ENCODE data around the gene LLGL1. TPM values are rescaled to one million over a fixed set of nuclear protein-coding genes. Genes with fewer than 3 reads are reported as not detected.

Gene LLGL1
- total RNA-seq, 1 donor from 2014 or later, result 43.5 TPM

DNA sequence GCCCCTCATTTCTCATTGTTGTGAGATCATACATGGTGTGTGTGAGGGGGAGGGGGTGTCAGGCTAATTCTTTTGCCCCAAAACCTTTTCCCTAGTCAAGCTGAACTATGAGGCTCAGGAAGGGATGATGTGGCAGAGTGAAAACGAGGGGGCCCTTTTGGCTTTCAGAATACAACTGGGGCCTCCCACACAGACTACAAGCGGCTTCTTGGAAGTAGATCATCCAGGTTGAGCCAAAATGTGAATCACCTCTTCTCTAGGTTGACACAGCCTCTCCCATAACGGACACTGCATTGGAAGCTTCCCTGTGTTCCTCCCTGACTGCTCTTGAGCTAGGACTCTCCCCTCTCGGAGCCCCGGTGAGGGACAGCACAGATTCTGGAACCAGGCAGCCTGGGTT is 44.1 kb upstream of the LLGL1 start:
- no peak overlapping the region for H3K9ac ChIP-seq (ENCODE audit: low read length)
- TF ChIP-seq, protein P1, sequence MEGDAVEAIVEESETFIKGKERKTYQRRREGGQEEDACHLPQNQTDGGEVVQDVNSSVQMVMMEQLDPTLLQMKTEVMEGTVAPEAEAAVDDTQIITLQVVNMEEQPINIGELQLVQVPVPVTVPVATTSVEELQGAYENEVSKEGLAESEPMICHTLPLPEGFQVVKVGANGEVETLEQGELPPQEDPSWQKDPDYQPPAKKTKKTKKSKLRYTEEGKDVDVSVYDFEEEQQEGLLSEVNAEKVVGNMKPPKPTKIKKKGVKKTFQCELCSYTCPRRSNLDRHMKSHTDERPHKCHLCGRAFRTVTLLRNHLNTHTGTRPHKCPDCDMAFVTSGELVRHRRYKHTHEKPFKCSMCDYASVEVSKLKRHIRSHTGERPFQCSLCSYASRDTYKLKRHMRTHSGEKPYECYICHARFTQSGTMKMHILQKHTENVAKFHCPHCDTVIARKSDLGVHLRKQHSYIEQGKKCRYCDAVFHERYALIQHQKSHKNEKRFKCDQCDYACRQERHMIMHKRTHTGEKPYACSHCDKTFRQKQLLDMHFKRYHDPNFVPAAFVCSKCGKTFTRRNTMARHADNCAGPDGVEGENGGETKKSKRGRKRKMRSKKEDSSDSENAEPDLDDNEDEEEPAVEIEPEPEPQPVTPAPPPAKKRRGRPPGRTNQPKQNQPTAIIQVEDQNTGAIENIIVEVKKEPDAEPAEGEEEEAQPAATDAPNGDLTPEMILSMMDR (IDR thresholded peaks at IDR 0.05; ENCODE audit: insufficient read depth, low read depth, low read length), result no peak
- TF ChIP-seq EZH2 (IDR thresholded peaks at IDR 0.05; ENCODE audit: insufficient read depth, low read length), result no peak
- no peaks in the 10 kb centered on the region for H3K9me3 ChIP-seq (ENCODE audit: insufficient read depth, low read depth, low read length)
- H3K4me2 ChIP-seq (ENCODE audit: low read length), result no peak overlapping the region
- Mint-ChIP-seq H3K27ac (ENCODE audit: unreplicated experiment) (peak overlapping the region; percentile 87), H3K27me3 (ENCODE audit: low read depth, unreplicated experiment) (no peaks in the 10 kb centered on the region), H3K36me3 (ENCODE audit: low read depth, unreplicated experiment) (peaks cover 2% of the 10 kb centered on the region), H3K4me1 (ENCODE audit: low read depth, unreplicated experiment) (peaks cover 10% of the 10 kb centered on the region), H3K9me3 (ENCODE audit: unreplicated experiment) (peaks cover 2% of the 10 kb centered on the region), H3K4me3 (ENCODE audit: unreplicated experiment) (peak overlapping the region; percentile 50)
- H3K4me3 ChIP-seq (ENCODE audit: insufficient read depth, low read depth, low read length), result no peak overlapping the region
- peaks cover 27% of the 10 kb centered on the region for H3K79me2 ChIP-seq (ENCODE audit: insufficient read depth, low read length)
- no peak overlapping the region for H2AFZ ChIP-seq (ENCODE audit: low read depth, low read length)
- H3K36me3 ChIP-seq (ENCODE audit: insufficient read depth, low read length), result no peaks in the 10 kb centered on the region
- no peak overlapping the region for H3K27ac ChIP-seq (ENCODE audit: low read depth, low read length)
- no peaks in the 10 kb centered on the region for H3K27me3 ChIP-seq (ENCODE audit: insufficient read depth, low read length)
- FAIRE-seq (no peak), DNase-seq (ENCODE audit: low read depth) (peak; percentile 69)
- peaks cover 23% of the 10 kb centered on the region for H3K4me1 ChIP-seq (ENCODE audit: insufficient read depth, low read length)
- peaks cover 22% of the 10 kb centered on the region for H4K20me1 ChIP-seq (ENCODE audit: insufficient read depth, low read length)

DNA sequence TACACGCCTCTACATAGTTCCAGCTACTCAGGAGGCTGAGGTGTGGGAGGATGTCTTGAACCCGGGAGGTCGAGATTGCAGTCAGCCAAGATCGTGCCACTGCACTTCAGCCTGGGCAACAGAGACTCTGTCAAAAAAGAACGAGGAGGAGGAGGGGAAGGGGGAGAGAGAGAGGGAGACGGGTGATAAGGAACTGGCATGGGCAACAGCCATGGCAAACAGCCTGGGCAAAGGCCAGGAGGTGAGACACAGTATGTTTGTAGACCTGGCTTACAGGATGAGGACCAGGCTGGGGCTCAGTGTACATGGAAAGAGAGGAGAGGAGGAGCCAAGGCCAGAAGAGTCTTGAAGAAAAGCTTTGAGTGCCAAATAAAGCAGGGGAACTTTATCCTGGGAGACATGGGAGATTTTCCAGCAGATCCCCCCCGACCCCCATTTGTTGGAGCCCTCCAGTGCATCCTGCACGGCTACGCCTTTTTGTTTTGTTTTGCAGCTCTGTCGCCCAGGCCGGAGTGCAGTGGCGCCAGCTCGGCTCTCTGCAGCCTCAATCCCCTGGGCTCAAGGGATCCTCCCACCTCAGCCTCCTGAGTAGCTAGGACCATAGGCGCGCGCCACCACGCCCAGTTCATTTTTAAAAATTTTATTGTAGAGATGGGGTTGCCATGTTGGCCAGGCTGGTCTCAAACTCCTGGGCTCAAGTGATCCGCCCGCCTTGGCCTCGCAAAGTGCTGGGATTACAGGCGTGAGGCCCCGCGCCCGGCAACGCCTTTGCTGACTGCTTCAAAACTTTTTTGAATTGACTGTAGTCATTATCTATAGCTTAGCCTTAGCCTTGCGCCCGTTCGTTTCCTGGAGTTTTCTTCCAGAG is 43.1 kb upstream of the LLGL1 start:
- Mint-ChIP-seq H3K36me3 (ENCODE audit: low read depth, unreplicated experiment) (peaks cover 3% of the 10 kb centered on the region), H3K4me3 (ENCODE audit: unreplicated experiment) (peak overlapping the region; percentile 91), H3K4me1 (ENCODE audit: low read depth, unreplicated experiment) (peaks cover 19% of the 10 kb centered on the region), H3K27me3 (ENCODE audit: low read depth, unreplicated experiment) (no peaks in the 10 kb centered on the region), H3K9me3 (ENCODE audit: unreplicated experiment) (peaks cover 2% of the 10 kb centered on the region), H3K27ac (ENCODE audit: unreplicated experiment) (peak overlapping the region; percentile 96)
- H3K4me1 ChIP-seq (ENCODE audit: insufficient read depth, low read length), result peaks cover 33% of the 10 kb centered on the region
- peak overlapping the region; percentile 82 for H2AFZ ChIP-seq (ENCODE audit: low read depth, low read length)
- H3K4me3 ChIP-seq (ENCODE audit: insufficient read depth, low read depth, low read length), result peak overlapping the region; percentile 71
- DNase-seq (ENCODE audit: low read depth), result no peak
- H3K79me2 ChIP-seq (ENCODE audit: insufficient read depth, low read length), result peaks cover 37% of the 10 kb centered on the region
- no peaks in the 10 kb centered on the region for H3K9me3 ChIP-seq (ENCODE audit: insufficient read depth, low read depth, low read length)
- no peak for FAIRE-seq
- H3K27me3 ChIP-seq (ENCODE audit: insufficient read depth, low read length), result no peaks in the 10 kb centered on the region
- H4K20me1 ChIP-seq (ENCODE audit: insufficient read depth, low read length), result peaks cover 31% of the 10 kb centered on the region
- peak overlapping the region; percentile 92 for H3K4me2 ChIP-seq (ENCODE audit: low read length)
- TF ChIP-seq, protein P1 (IDR thresholded peaks at IDR 0.05; ENCODE audit: insufficient read depth, low read depth, low read length), result no peak
- no peaks in the 10 kb centered on the region for H3K36me3 ChIP-seq (ENCODE audit: insufficient read depth, low read length)
- peak overlapping the region; percentile 87 for H3K9ac ChIP-seq (ENCODE audit: low read length)
- H3K27ac ChIP-seq (ENCODE audit: low read depth, low read length), result peak overlapping the region; percentile 94

DNA sequence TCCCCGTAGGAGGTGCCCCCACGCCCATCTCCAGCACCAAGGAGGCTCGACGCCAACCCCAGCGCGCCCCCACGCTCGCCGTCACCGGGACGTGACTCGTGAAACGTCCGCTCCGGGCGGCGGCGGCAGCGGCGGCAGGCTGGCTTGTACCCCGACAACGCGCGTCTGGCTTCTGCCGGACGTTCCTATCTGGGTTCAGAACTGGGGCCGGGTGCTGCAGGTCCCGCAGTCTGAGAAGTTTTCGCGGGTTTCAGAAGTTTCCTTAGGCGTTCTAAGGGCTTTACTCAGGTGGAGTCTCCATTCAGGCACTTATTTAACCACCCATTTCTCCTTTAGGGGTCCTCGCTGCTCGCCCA is 42.5 kb upstream of the LLGL1 start:
- H3K27ac ChIP-seq (ENCODE audit: low read depth, low read length), result peak overlapping the region; percentile 94
- Mint-ChIP-seq H3K4me3 (ENCODE audit: unreplicated experiment) (peak overlapping the region; percentile 91), H3K27ac (ENCODE audit: unreplicated experiment) (peak overlapping the region; percentile 96), H3K9me3 (ENCODE audit: unreplicated experiment) (peaks cover 2% of the 10 kb centered on the region), H3K27me3 (ENCODE audit: low read depth, unreplicated experiment) (no peaks in the 10 kb centered on the region), H3K36me3 (ENCODE audit: low read depth, unreplicated experiment) (peaks cover 3% of the 10 kb centered on the region), H3K4me1 (ENCODE audit: low read depth, unreplicated experiment) (peaks cover 25% of the 10 kb centered on the region)
- peak overlapping the region; percentile 71 for H3K4me3 ChIP-seq (ENCODE audit: insufficient read depth, low read depth, low read length)
- no peaks in the 10 kb centered on the region for H3K27me3 ChIP-seq (ENCODE audit: insufficient read depth, low read length)
- peaks cover 38% of the 10 kb centered on the region for H4K20me1 ChIP-seq (ENCODE audit: insufficient read depth, low read length)
- peak overlapping the region; percentile 92 for H3K4me2 ChIP-seq (ENCODE audit: low read length)
- H2AFZ ChIP-seq (ENCODE audit: low read depth, low read length), result peak overlapping the region; percentile 82
- H3K9ac ChIP-seq (ENCODE audit: low read length), result peak overlapping the region; percentile 87
- H3K36me3 ChIP-seq (ENCODE audit: insufficient read depth, low read length), result no peaks in the 10 kb centered on the region
- peaks cover 39% of the 10 kb centered on the region for H3K4me1 ChIP-seq (ENCODE audit: insufficient read depth, low read length)
- peaks cover 43% of the 10 kb centered on the region for H3K79me2 ChIP-seq (ENCODE audit: insufficient read depth, low read length)
- FAIRE-seq (peak; percentile 43), DNase-seq (ENCODE audit: low read depth) (no peak)
- TF ChIP-seq, protein P1 (IDR thresholded peaks at IDR 0.05; ENCODE audit: insufficient read depth, low read depth, low read length), result no peak
- no peak for TF ChIP-seq EZH2 (IDR thresholded peaks at IDR 0.05; ENCODE audit: insufficient read depth, low read length)
- no peaks in the 10 kb centered on the region for H3K9me3 ChIP-seq (ENCODE audit: insufficient read depth, low read depth, low read length)

Data from astrocyte (in vitro differentiated cells and primary cell).